Effector memory CD8-positive, alpha-beta T cell (primary cell): ENCODE results near the gene IGSF21.

ENCODE experiments used
- ATAC-seq: fragments of 150-1000 bp; cut with Tn5 transposase; replicated peaks from 2 replicates; pipeline ENCODE4 v1.10.0; 2021; ENCODE audit warnings: mild to moderate bottlenecking, moderate library complexity
- DNase-seq, 3 experiments: peaks; one replicate each; pipeline ENCODE4 v3.0.0; 2021
- H3K27ac Mint-ChIP-seq, 2 donors: one replicate each; pipeline ENCODE4 v1.8.0; 2022; ENCODE audit warnings: mild to moderate bottlenecking in 2 of 2, mixed read lengths in 2 of 2, moderate library complexity in 2 of 2
- H3K27me3 Mint-ChIP-seq, 2 donors: one replicate each; pipeline ENCODE4 v1.8.0; 2022; ENCODE audit warnings: mixed read lengths in 2 of 2
- H3K36me3 Mint-ChIP-seq: one replicate; pipeline ENCODE4 v1.8.0; 2022; ENCODE audit warnings: mild to moderate bottlenecking, moderate library complexity, mixed read lengths; ENCODE audit not compliant: insufficient read depth
- H3K4me1 Mint-ChIP-seq, 2 donors: one replicate each; pipeline ENCODE4 v1.8.0; 2022; ENCODE audit warnings: low read depth in 2 of 2, mixed read lengths in 2 of 2
- H3K4me3 Mint-ChIP-seq, 2 donors: one replicate each; pipeline ENCODE4 v1.8.0; 2022; ENCODE audit warnings: mild to moderate bottlenecking in 2 of 2, mixed read lengths in 2 of 2, moderate library complexity in 2 of 2
- H3K9me3 Mint-ChIP-seq, 2 donors: one replicate each; pipeline ENCODE4 v1.8.0; 2022; ENCODE audit warnings: mixed read lengths in 2 of 2

The IGSF21 gene

DNA sequence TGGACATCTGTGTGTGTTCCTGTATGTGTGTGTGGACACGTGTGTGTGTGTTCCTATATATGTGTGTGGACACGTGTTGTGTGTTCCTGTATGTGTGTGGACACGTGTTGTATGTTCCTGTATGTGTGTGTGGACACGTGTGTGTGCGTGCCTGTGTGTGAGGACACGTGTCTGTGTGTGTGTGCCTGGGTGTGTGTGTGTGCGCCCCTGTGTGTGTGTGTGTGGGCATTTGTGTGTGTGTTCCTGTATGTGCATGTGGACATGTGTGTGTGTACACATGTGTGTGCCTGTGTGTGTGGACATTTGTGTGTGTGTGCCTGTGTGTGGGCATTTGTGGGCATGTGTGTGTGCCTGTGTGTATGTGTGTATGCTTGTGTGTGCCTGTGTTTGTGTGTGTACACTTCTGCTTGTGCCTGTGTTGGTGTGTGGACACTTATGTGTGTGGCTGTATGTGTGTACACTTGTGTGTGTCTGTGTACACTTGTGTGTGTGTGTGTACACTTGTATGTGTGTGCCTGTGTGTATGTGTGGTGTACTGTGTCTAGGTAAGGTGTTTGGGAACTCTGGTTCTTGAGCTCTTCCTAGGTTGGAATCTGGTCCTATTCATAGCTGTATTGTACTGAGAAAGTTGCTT lies 3.7 kb upstream of the IGSF21 start:
- no peaks in the 10 kb centered on the region for H3K36me3 Mint-ChIP-seq
- DNase-seq (no peak), ATAC-seq (no peak)
- peaks cover 59 to 73% of the 10 kb centered on the region in 2 donors for H3K27me3 Mint-ChIP-seq
- no peak overlapping the region for H3K27ac Mint-ChIP-seq
- no peaks in the 10 kb centered on the region for H3K9me3 Mint-ChIP-seq
- H3K4me1 Mint-ChIP-seq: no peaks in the 10 kb centered on the region
- no peak overlapping the region for H3K4me3 Mint-ChIP-seq

DNA sequence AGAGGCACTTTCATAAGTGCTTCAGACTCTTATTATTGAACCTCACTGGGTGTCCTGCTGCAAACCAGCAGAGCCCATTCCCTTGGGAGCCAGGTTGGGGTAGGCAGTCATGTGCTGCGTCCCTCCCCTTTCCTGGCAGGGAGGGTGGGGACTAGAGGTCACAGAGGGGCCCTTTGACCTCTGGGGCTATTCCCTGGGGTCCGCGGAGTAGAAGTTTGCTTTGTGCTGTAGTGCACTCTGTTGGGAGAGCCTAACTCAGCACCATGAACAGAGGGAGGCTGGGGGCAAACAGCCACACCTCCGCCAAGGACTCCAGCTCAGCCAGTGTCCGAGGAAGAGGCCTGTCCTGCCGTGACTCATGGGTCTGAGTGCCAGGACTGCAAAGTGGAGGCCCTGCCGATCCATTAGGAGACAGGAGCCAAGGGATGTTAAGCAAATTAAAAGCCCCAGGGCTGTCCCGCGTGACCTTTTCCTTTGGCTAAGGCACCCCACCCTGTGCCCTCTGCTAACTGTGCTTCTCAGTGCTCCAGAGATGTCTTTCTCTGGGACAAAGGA lies 3.0 kb upstream of the IGSF21 start:
- no peak for ATAC-seq
- Mint-ChIP-seq H3K27me3 (peaks cover 61 to 73% of the 10 kb centered on the region in 2 donors), H3K27ac (no peak overlapping the region)

DNA sequence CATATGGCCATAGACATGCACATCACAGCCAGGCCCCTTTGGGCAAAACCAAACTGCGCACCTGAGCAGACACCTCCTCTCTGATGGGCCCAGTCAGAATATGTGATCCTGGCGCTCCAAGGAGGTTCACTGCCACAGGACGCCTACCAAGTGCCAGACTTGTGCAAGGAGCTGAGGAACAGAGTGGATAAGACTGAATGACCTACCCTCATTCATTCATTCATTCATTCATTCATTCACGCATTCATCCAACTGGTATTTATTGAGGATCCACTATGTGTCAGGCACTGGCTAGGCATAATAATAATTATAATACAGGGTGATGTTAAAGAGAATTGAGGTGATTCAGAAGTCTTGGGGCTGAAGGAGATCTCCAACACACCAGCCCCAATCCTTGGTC lies 2.4 kb upstream of the IGSF21 start:
- DNase-seq: no peak
- Mint-ChIP-seq H3K27ac (no peak overlapping the region), H3K27me3 (peaks cover 66 to 78% of the 10 kb centered on the region in 2 donors), H3K36me3 (no peaks in the 10 kb centered on the region), H3K9me3 (no peaks in the 10 kb centered on the region), H3K4me1 (peaks cover 0 to 4% of the 10 kb centered on the region in 2 donors), H3K4me3 (no peak overlapping the region)
- ATAC-seq: no peak

More for the DNA sequence above, 3.0 kb upstream of the IGSF21 start:
- Mint-ChIP-seq H3K4me1 (no peaks in the 10 kb centered on the region), H3K36me3 (no peaks in the 10 kb centered on the region), H3K9me3 (no peaks in the 10 kb centered on the region), H3K4me3 (no peak overlapping the region)
- no peak for DNase-seq

DNA sequence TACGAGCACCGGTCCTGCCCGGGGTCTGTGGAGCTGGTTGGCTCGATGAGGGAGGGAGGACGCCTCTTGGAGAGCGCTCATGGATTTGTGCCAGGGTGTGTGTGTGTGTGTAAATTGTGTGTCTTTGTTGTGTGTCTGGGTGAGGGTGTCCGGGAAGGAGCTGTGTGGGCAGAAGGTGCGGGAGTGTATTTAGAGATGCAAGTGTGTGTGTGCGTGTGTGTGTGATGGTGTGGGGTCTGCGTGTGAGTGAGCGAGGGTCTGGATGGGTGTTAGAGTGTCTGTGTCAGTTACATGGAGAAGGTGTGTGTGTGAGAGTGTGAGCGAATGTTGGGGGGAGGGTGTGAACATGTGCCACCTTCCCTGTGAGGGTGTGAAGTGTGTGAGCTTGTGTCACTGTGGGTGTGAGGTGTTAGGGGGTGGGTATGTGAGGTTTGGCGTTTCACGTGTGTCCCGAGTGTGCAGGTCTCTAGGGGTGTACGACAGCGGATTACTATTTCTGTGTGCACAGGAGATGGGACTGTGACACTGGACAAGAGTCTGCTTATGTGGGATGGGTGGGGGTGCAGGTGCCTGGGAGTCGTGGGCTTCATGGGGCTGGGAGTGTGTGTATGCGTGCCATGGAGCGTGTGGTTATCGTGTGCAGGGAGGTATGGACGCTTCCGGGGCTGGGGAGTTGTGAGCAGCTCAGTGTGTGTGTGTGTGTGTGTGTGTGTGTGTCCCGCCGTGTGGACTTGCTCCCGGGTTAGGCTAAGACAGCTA lies 880 bp downstream of the IGSF21 start:
- H3K27ac Mint-ChIP-seq: no peak overlapping the region
- DNase-seq (no peak), ATAC-seq (no peak)
- H3K4me1 Mint-ChIP-seq: peaks cover 0 to 9% of the 10 kb centered on the region in 2 donors
- no peak overlapping the region for H3K4me3 Mint-ChIP-seq
- H3K9me3 Mint-ChIP-seq: no peaks in the 10 kb centered on the region
- H3K27me3 Mint-ChIP-seq: peaks cover 68 to 87% of the 10 kb centered on the region in 2 donors
- H3K36me3 Mint-ChIP-seq: no peaks in the 10 kb centered on the region

DNA sequence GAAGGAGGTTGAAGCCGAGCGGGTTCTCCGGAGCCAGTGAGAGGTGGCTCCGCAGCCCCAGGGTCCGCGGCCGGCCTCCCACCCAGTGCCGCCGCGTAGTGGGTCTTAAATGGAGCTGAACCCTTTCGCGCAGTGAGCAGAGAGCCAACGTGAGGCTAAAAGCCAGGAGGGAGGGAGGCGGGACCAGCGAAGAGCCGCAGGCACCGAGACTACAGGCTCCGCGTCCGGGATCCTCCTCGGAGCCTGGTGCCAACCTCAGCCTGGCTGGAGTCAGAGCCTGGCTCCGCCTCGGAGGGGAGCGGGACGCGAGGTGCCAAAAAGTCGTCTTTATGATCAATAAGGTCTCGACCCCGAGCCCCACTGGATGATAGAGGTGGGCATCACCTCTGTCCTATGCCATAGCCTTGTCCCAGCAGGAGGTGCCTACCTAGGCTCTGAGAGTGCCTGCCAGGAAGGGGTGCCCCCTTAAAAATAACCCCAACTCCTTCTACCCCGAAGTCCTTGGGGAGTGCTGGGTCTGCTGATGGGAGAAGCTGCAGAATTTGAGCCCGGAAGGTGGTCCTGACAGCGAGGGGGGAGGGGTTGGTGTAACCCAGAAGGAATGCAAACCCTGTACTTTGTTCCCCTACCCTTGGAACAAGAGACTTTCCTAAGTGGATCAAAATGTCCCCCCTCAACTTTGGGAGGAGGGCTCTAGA lies 1.6 kb downstream of the IGSF21 start:
- Mint-ChIP-seq H3K27ac (no peak overlapping the region), H3K36me3 (no peaks in the 10 kb centered on the region), H3K4me3 (peak overlapping the region in 1 of 2 donors; percentile 12), H3K27me3 (peaks cover 66 to 87% of the 10 kb centered on the region in 2 donors), H3K9me3 (no peaks in the 10 kb centered on the region), H3K4me1 (peaks cover 0 to 9% of the 10 kb centered on the region in 2 donors)
- ATAC-seq (no peak), DNase-seq (no peak)

DNA sequence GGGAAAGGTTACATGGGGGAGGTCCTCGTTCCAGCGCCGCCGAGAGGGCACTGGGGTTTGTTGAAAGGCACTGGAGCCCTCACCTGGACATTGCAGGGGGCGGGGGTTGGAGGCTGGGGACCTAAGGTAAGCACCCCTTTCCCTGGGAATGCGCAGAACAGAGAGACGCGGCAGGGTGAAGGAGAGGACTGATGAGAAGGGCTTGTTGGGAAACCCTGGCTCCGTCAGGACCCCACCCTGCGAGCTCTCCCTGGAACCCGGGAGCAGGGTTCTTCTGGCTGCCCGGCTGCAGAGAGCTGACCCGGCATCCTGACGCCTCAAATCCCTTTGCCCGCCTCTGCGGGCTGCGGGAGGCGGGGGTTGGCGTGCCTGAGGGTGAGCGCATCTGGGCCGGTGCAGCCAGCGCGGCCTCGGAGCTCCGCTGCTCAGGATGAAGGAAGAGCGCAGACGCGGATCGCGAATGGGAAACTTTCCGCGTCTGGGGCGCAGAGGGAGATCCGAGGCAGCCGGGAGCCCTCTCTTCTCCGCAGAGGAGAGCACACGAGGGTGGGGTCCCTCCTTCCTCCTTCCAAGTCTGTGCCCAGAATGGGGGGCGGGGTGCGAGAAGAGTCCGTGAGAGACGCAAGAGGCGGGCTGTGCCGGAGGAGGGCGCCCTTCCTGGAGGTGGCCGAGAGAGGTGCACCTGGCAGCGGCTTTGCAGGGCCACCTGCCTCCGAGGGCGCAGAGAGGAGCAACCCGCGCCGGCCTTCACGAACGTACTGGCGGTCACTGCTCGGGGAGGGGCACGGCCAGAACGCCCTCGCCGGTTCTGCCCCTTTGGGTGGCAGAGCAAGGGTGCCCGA lies 2.4 kb downstream of the IGSF21 start:
- DNase-seq (no peak), ATAC-seq (no peak)
- no peaks in the 10 kb centered on the region for H3K9me3 Mint-ChIP-seq
- H3K27me3 Mint-ChIP-seq: peaks cover 68 to 93% of the 10 kb centered on the region in 2 donors
- peak overlapping the region; percentile 12 to 40 for H3K4me3 Mint-ChIP-seq
- H3K36me3 Mint-ChIP-seq: no peaks in the 10 kb centered on the region
- H3K27ac Mint-ChIP-seq: no peak overlapping the region
- peaks cover 0 to 9% of the 10 kb centered on the region in 2 donors for H3K4me1 Mint-ChIP-seq

DNA sequence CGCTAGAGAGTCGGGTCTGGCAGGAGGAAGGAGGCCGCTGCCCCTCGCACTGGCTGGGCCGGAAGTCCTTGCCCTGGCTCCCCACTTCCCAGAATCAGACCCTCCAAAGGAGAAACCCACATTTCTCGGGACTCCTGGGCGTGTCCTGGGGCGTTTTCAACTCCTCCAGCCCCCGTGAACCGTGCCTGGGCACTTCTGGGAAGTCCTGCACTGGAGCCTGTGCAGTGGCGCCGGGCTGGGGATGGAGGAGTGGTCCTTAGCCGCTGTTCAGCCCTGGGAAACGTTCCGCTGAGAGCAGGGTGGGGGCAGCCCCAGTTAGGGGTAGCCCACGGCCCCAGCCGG lies 3.0 kb downstream of the IGSF21 start:
- H3K36me3 Mint-ChIP-seq: no peaks in the 10 kb centered on the region
- H3K9me3 Mint-ChIP-seq: no peaks in the 10 kb centered on the region
- DNase-seq: no peak
- ATAC-seq: no peak
- no peak overlapping the region for H3K27ac Mint-ChIP-seq
- peaks cover 73 to 98% of the 10 kb centered on the region in 2 donors for H3K27me3 Mint-ChIP-seq
- H3K4me1 Mint-ChIP-seq: peaks cover 0 to 9% of the 10 kb centered on the region in 2 donors
- no peak overlapping the region for H3K4me3 Mint-ChIP-seq

DNA sequence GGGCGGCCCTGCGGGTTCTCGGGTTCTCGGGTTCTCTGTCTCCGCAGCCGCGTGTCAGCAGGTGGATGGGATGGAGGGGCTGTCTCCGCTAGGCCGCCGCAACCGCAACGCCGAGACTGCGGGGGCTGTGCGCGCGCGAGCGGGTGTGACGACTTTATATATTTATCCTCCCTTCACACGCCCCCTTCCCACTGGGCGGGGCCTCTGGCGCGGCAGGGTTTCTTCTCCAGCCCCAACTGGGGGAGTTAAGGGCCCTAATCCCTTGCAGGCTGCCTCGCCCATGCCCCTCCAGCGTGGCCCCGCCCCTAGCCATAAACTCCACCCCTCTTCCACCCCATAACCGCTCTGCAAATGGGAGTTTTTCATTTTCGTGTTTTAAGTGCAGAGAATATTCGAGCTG lies 3.4 kb downstream of the IGSF21 start:
- no peak overlapping the region for H3K27ac Mint-ChIP-seq
- DNase-seq: no peak
- peaks cover 0 to 9% of the 10 kb centered on the region in 2 donors for H3K4me1 Mint-ChIP-seq
- no peak for ATAC-seq
- H3K9me3 Mint-ChIP-seq: no peaks in the 10 kb centered on the region
- H3K27me3 Mint-ChIP-seq: peaks cover 75 to 98% of the 10 kb centered on the region in 2 donors
- H3K4me3 Mint-ChIP-seq: no peak overlapping the region
- H3K36me3 Mint-ChIP-seq: no peaks in the 10 kb centered on the region

DNA sequence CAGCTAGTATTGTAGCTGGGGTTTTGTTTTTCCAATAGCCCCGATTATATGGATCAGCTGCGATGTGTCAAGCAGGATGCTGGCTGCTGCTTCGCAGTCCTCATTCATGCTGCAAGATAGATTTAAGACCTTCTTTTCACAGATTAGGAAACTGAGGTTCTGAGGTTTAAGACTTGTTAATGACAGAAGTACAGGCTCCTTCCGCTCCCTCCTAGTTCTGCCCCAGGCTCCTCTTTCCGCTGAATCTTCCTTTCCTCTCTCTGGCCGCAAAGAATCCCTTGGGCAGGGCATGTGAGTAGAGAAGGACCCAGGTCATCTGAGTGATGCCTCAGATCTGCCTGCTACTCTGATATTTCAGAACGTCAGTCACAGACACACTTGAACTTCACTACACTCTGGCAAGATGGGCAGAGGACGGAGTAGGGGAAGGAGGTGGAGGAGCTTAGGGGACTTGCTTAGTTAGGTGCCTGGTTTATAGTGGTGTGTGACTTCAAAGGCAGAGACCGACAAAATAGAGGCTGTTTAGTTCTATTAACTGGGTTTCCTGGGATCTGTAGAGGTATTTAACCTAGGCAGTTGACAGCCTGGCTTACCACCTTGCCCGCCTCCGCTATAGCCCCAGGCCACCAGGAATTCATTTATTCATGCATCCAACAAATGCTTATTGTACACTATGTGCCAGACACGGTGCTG lies 4.2 kb downstream of the IGSF21 start:
- no peak for ATAC-seq
- Mint-ChIP-seq H3K4me3 (no peak overlapping the region), H3K4me1 (peaks cover 0 to 9% of the 10 kb centered on the region in 2 donors), H3K9me3 (no peaks in the 10 kb centered on the region), H3K27ac (no peak overlapping the region), H3K36me3 (no peaks in the 10 kb centered on the region), H3K27me3 (peaks cover 75 to 98% of the 10 kb centered on the region in 2 donors)
- DNase-seq: no peak

DNA sequence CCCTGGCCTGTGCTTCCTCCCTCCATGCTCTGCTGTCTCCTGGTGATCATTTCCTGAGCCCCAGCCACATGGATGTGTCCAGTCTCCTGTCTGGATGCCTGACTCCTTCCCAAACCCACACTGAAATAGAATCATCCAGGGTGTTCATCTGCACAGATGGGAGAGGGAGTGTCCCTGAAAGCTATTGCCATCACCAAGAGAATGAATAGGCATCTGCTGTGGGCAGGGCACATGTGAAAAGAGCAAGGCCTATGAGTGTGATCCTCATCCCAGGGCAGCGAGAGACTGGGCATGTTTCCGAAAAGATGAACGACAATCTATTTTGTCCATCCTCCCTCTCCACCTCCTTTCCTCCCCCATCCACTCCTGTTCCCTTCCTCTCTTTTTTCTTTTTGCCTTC lies 5.0 kb downstream of the IGSF21 start:
- Mint-ChIP-seq H3K4me3 (no peak overlapping the region), H3K36me3 (no peaks in the 10 kb centered on the region), H3K27me3 (peaks cover 76 to 98% of the 10 kb centered on the region in 2 donors)

DNA sequence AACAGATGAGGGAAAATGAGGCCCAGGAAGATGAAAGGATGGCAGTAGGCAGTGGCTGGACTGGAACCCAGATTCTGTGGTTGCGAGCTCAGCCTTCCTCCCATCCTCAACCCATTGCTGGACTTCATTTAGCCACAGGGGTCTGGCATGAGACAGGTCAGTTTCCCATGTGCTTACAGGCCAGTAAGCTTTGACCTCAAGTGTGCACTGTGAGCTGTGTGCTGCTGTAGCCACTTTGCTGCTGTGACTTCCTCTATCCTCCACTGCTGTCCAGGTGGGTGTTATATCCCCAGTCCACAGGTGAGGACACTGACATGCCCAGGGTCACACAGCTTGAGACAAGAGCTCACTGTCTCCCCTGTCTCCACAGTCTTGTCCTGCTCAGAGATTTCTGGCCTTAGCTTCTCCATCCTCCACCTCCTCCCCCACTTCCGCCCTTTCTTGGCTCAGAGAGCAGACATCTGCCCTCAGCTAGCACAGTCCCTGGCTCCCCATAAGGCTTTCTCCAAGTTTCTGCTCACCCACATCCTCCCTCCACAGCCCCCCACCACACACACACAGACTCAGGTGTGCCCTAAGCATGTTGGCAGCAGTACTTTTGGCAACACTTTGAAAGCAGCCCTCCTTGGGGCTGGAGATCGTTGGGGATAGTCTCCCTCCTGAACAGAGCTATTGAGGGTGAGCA lies 7.3 kb downstream of the IGSF21 start:
- ATAC-seq (no peak), DNase-seq (no peak)
- no peak overlapping the region for H3K27ac Mint-ChIP-seq
- H3K4me1 Mint-ChIP-seq: peaks cover 0 to 9% of the 10 kb centered on the region in 2 donors
- H3K36me3 Mint-ChIP-seq: no peaks in the 10 kb centered on the region
- no peak overlapping the region for H3K4me3 Mint-ChIP-seq
- H3K9me3 Mint-ChIP-seq: no peaks in the 10 kb centered on the region
- peaks cover 73 to 92% of the 10 kb centered on the region in 2 donors for H3K27me3 Mint-ChIP-seq

More for the DNA sequence above, 5.0 kb downstream of the IGSF21 start:
- Mint-ChIP-seq H3K9me3 (no peaks in the 10 kb centered on the region), H3K27ac (no peak overlapping the region), H3K4me1 (peaks cover 0 to 9% of the 10 kb centered on the region in 2 donors)
- ATAC-seq (no peak), DNase-seq (no peak)

DNA sequence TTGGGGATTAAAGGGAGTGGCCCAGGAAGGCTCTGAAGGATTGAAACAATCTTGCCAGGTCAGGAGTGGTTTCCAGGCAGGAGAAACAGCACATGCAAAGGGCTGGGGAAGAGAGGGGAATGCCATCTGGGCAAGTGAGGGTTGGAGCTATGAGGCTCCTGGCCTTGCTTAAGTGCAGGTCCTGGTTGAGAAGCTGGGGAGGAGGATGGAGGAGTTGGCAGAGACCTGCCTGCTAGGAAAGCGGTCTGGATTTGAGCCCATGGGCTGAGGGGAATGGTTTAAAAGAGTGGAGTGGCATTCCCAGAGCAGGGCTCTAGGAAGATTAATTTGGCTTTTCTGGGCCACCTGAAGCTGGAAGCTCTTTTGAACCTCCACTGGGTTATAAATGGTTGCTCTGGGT lies 9.2 kb downstream of the IGSF21 start:
- peaks cover 60 to 83% of the 10 kb centered on the region in 2 donors for H3K27me3 Mint-ChIP-seq
- no peaks in the 10 kb centered on the region for H3K36me3 Mint-ChIP-seq
- no peak overlapping the region for H3K4me3 Mint-ChIP-seq
- peaks cover 0 to under 1% of the 10 kb centered on the region in 2 donors for H3K4me1 Mint-ChIP-seq
- DNase-seq (no peak), ATAC-seq (no peak)
- H3K27ac Mint-ChIP-seq: no peak overlapping the region
- no peaks in the 10 kb centered on the region for H3K9me3 Mint-ChIP-seq
